ENCODE measurements around the gene SEPTIN2.
"Not testable (repeated sequence)": the region's sequence is repeated elsewhere in the genome, so short reads cannot be mapped to it uniquely, and the experiment has no call there.

Gene SEPTIN2

GRCh38 chr2:241315879-241316631, at the start of gene SEPTIN2:
Gene SEPTIN2 (plus strand): TSS chr2:241315925. CDS start chr2:241324233, 8,308 bp downstream.
- peak; percentile 82 for DNase-seq

DNA sequence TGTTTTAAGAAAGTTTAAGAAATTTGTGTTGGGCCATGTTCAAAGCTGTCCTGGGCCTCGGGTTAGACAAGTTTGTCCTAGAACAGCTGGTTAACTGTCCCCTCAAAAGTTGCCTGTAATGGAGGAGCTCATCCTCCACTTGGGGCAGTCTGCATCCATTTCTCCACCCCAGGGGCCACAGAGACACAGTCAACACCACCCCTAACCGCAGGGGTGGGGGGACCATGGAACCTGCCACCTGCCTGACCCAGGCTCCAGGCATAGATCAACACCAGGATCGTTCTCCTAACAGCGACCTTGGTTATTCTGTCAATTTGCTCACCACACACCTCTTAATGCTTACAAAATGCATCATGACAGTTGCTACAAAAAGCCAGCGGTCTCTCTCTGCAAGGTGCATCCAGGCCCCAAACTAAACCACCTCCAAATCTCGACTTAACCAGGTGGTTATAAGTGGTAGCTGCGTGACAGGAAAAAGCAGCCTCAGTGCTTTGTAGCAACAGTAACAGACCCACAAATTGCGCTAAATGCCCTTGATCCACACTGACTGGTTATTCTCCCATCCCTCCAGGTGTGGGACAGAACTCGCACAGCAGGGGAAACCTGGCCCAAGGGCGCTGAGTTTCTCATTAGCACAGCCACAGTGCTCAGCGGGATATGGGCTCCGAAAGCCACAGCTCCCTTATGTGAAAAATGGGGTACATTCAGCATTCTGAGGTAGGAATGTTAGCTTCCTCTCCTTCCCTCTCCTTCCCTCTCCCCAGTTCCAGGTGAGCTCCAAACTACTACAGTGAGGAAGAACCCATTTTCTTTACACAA, 48.3 kb upstream of the SEPTIN2 start:
- DNase-seq: no peak

DNA sequence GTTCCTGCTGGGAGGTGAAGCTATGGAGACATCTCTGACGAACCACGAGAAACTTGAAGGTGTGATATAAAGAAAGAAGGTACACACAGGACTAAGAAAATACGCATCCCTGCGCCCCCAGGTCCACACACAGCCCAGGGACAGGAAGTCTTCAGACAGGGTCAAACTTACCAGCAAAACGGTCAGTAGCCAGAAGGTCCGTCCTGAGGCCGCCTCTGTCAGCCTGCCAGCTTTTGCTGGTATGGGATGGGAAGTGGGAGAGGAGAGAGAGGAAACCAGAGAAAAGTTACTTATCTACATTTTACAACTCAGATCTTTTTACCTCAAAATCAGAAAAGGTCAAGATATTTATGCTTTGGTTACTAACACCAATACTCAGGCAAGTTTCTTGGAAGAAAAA, 47.4 kb upstream of the SEPTIN2 start:
- no peak for DNase-seq

DNA sequence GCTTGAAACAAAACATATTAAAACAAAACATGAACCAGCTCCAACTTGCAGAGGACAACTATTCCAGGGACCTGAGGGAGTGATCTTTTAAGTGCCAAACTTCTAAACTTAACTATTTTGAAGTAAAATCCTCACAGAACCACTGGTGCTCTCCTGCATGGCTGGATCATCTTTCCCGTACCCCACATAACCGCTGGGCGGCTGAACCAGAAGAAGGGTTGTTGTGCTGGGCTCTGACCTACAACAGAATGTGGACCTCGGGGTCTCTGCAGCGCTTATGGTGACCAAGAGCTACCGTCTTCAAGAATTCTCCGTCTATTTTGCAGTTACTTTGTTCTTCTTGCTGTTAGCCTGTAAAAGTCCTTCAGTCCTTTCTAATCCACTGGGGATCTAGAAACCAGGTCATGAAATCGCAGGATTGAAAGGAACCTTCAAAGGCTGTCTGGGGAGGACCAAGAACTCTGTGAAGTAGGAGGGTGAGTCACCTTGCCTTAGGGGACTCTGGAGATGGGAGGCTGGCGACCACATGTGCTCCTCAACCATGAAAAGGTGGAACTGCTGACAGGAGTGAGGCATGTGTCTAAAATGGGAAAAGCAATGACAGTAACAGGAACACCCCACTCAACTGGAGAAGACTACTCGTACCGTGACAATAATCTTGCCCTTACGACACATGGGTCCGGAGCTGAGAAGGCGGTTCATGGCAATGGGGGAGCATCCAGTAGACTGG, 46.8 kb upstream of the SEPTIN2 start:
- no peak for DNase-seq

GRCh38 chr2:241269707-241270520, 45.8 kb upstream of the SEPTIN2 start:
- DNase-seq: no peak

- DNase-seq: no peak
These were observed 45.2 kb upstream of the SEPTIN2 start for GRCh38 chr2:241270531-241270930.

DNA sequence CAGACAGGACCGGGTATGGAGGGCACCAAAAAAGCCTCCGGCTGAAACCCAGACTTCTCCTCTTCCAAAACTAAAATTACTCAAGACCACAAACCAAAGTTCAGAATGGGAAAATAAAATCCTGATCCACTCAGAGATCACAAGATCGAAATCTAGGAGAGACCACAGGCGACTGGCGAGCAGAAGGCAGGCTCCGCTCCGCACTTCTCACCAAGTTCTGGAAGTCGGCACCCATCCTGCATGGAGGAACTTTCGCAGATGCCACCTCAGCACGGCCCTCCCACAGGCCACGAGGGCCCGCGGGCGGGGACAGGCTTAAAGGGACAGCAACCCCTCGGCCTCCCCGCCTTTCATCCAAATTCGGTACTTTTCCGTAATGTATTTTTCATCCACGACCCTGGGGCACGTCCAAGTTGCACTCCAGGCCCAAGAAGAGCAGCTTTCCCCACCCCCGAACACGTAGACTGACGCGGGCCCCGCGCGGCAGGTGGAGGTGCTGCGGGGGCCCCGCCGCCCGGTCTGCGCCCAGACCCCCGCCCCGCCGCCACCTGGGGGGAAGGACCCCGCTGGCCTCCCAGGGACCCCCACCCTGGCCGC, 43.9 kb upstream of the SEPTIN2 start:
- DNase-seq: peak; percentile 74

- peak; percentile 77 for DNase-seq
These were observed 43.2 kb upstream of the SEPTIN2 start for GRCh38 chr2:241272303-241273209.

- no peak for DNase-seq
These were observed 42.3 kb upstream of the SEPTIN2 start for GRCh38 chr2:241273210-241274020.

DNA sequence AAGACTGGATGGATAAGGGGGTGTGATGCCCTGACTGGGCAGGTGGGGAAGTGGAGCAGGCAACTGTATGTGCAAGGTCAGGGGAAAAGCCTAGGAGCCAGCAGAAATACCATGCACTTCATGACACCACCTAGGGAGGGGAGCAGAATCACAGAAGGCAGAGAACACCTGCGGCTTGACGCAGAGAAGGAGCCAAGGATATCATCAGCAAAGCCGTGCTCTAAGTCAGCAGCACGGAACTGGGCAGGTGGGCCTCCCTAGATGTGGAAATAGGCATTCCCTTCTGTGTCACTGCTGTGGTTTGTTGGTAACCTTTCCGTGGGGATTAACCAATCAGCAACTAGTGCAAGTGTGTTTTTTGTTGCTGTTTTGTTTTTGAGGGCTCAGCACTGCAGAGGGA, 41.6 kb upstream of the SEPTIN2 start:
- no peak for DNase-seq

- no peak for DNase-seq
These were observed 40.2 kb upstream of the SEPTIN2 start for GRCh38 chr2:241275504-241275903.

DNA sequence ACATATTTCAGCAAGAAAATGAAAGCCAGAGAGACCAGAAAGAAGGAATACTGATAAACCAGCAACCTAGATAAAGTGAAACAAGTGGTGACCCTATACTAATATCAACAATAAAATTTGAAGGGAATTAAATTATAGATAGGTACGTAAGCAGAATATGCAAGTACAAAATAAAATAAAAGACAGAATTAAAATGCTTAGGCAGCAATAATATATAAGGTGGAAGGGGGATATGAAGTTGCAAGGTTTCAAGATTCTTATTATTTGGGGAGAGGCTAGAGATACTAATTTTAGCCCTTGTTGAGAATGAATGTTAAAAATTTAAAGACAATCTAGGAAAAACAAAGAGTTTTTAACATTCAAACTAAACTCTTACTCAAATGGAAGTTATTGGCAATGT, 39.8 kb upstream of the SEPTIN2 start:
- no peak for DNase-seq

DNA sequence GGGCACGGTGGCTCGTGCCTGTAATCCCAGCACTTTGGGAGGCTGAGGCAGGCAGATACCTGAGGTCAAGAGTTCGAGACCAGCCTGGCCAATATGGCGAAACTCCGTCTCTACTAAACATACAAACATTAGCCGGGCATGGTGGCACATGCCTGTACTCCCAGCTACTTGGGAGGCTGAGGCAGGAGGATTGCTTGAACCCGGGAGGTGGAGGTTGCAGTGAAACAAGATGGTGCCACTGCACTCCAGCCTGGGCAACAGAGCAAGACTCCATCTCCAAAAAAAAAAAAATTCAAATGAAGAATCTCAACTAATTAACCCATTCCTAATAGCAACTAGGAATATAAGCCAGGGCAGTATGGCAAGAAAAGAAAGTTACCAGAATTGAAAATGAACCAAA, 37.4 kb upstream of the SEPTIN2 start:
- not testable (repeated sequence) for DNase-seq

DNA sequence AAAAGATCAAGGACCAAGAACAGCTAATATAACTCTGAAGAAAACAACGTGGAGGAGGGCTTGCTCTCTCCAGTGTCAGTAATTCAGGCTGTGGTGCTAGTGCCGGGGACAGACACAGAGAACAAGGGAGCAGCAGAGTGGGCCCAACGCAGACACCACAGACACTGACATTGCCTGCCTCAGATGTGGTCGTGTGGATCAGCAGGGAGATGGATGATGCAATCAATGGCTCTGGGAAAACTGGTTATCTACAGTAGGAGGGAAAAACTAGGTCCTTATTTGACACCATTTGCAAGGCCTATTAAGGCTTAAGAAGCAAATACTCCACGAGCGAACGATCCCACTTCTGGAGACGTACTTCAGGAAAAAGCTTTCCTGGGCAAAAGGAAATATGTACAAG, 36.3 kb upstream of the SEPTIN2 start:
- DNase-seq: no peak

DNA sequence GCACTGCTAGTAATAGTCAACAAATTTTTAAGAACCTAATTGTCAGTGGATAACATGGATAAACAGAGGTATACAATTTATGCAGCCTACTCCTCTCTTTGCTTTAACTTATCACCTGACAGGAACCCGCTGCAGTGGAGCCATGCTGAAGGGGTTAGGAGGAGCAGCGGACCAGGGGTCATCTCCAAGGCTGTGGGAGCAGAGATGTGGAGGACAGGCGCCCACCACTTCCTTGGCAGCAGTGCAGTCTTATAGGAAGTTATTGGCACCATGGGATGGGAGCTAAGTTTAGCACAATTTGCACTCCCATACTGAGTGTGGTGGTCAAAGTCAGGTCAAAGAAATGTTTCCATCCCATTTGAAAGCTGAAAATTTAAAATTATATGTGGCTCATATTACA, 35.9 kb upstream of the SEPTIN2 start:
- no peak for DNase-seq

GRCh38 chr2:241280291-241280690, 35.4 kb upstream of the SEPTIN2 start:
- no peak for DNase-seq

DNA sequence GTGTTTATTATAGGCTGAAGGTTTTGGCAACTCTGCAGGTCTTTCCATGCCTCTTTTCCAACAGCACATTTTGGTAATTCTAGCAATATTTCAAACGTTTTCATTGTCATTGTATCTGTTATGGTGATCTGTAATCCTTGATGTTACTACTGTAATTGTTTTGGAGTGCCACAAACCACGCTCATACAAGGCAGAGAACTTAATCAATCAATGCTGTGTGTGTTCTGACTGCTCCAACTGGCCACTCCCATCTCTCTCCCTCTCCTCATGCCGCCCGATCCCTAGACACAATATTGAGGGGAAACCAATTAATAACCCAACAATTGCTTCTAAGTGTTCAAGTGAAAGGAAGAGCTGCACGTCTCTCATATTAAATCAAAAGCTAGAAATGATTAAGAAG, 33.2 kb upstream of the SEPTIN2 start:
- no peak for DNase-seq

- no peak for DNase-seq
These were observed 30.1 kb upstream of the SEPTIN2 start for GRCh38 chr2:241285596-241285995.

- DNase-seq: no peak
These were observed 29.2 kb upstream of the SEPTIN2 start for GRCh38 chr2:241286348-241287090.
